ENCODE results near the gene TBC1D1.

GRCh38 chr4:38155589-38156294 is 264.9 kb downstream of the TBC1D1 start:
- TF ChIP-seq, protein P1, sequence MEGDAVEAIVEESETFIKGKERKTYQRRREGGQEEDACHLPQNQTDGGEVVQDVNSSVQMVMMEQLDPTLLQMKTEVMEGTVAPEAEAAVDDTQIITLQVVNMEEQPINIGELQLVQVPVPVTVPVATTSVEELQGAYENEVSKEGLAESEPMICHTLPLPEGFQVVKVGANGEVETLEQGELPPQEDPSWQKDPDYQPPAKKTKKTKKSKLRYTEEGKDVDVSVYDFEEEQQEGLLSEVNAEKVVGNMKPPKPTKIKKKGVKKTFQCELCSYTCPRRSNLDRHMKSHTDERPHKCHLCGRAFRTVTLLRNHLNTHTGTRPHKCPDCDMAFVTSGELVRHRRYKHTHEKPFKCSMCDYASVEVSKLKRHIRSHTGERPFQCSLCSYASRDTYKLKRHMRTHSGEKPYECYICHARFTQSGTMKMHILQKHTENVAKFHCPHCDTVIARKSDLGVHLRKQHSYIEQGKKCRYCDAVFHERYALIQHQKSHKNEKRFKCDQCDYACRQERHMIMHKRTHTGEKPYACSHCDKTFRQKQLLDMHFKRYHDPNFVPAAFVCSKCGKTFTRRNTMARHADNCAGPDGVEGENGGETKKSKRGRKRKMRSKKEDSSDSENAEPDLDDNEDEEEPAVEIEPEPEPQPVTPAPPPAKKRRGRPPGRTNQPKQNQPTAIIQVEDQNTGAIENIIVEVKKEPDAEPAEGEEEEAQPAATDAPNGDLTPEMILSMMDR (conservative IDR thresholded peaks at IDR 0.05; ENCODE audit: low read depth in 2 of 2), result no peak
- TF ChIP-seq POLR2AphosphoS5 (IDR thresholded peaks at IDR 0.05; ENCODE audit: low read depth), result no peak

All from GM23338 (cell line).